Naive thymus-derived CD8-positive, alpha-beta T cell (primary cell): ENCODE data around the gene NCK2. TPM values are rescaled to one million over a fixed set of nuclear protein-coding genes. Genes with fewer than 3 reads are reported as not detected.

Source experiments
- ATAC-seq, 2 donors: fragments of 150-1000 bp; cut with Tn5 transposase in 1 of 2; sonication (Bioruptor Pico), chemical (Tn5 transposase) in 1 of 2; 1 replicate in 1 of 2; 2 replicates in 1 of 2; pipeline ENCODE4 v1.10.0; 2021; ENCODE audit warnings: mild to moderate bottlenecking in 2 of 2, moderate library complexity in 2 of 2
- POLR2A ChIA-PET: fragments of 350-600 bp; sonication (Branson Sonifier 250); formaldehyde crosslinking; loops from one replicate; lab custom pipeline; 2021; ENCODE audit warnings: antibody characterized with exemption; lab: Charles Lee
- DNase-seq, 10 donors: peaks; one replicate each; pipeline versions ENCODE4 v3.0.0 to v3.0.0-alpha.2; 2020 to 2022
- H3K27ac Mint-ChIP-seq, 10 donors: one replicate each; pipeline ENCODE4 v1.8.0; 2020 to 2022; ENCODE audit warnings: mild to moderate bottlenecking in 10 of 10, mixed read lengths in 10 of 10, moderate library complexity in 4 of 10, inconsistent platforms in 1 of 10
- H3K27me3 Mint-ChIP-seq, 5 donors: one replicate each; pipeline ENCODE4 v1.8.0; 2021 to 2022; ENCODE audit warnings: mixed read lengths in 5 of 5
- H3K36me3 Mint-ChIP-seq, 3 donors: one replicate each; pipeline ENCODE4 v1.8.0; 2020 to 2022; ENCODE audit warnings: mixed read lengths in 3 of 3, mild to moderate bottlenecking in 2 of 3, inconsistent platforms in 1 of 3
- H3K4me1 Mint-ChIP-seq, 4 donors: one replicate each; pipeline ENCODE4 v1.8.0; 2021 to 2022; ENCODE audit warnings: mixed read lengths in 4 of 4
- H3K4me3 Mint-ChIP-seq, 10 donors: one replicate each; pipeline ENCODE4 v1.8.0; 2020 to 2022; ENCODE audit warnings: mild to moderate bottlenecking in 10 of 10, mixed read lengths in 10 of 10, moderate library complexity in 6 of 10, inconsistent platforms in 1 of 10
- H3K9me3 Mint-ChIP-seq, 9 donors: one replicate each; pipeline ENCODE4 v1.8.0; 2020 to 2022; ENCODE audit warnings: mixed read lengths in 9 of 9, mild to moderate bottlenecking in 3 of 9, inconsistent platforms in 1 of 9, moderate library complexity in 1 of 9
- polyA plus RNA-seq, 3 donors: library from polyadenylated mRNA; unstranded; fragments of 300-500 nt; fragmentation: Illumina TruSeq; gene quantifications; one replicate each; pipeline ENCODE4 v1.2.3, GENCODE V29; 2021
- total RNA-seq, 8 experiments: library from RNA in 2 of 8; stranded (reverse) in 2 of 8; gene quantifications; one replicate each; pipeline ENCODE4 v1.2.3 and lab custom pipeline; 2021 to 2026

The NCK2 gene
- total and polyA plus RNA-seq, 5 experiments from 2014 or later = 36.6 to 124 (median 110) TPM

DNA sequence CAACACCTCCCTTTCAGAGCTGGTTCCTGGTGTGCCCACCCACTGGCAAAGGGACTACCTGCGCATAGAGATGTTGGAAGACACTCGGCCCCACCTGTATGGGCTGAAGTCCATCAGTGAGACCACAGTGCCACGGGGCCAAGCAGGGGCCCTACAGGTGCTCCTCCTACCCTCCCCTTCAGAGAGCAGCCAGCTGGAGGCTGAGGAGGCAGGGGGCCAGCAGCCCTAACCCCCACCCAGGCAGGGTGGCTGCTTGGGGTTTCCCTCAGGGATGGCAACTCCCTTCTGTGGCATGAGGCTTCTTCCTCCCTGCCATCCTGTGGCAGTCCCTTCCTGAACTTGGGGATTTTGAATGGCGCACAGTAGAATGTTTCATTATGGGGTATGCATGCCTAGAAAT, 125.3 kb downstream of the NCK2 start:
- no peaks in the 10 kb centered on the region for H3K27me3 Mint-ChIP-seq
- ATAC-seq (no peak), DNase-seq (no peak)
- no peaks in the 10 kb centered on the region for H3K9me3 Mint-ChIP-seq
- H3K36me3 Mint-ChIP-seq = peaks cover 0 to 50% (median 7%) of the 10 kb centered on the region in 3 donors
- H3K4me3 Mint-ChIP-seq = peak overlapping the region in 2 of 10 donors; percentile 61 to 64
- peaks cover 50 to 98% (median 91%) of the 10 kb centered on the region in 4 donors for H3K4me1 Mint-ChIP-seq
- H3K27ac Mint-ChIP-seq = peak overlapping the region in 8 of 10 donors; percentile 31 to 93 (median 72)
- POLR2A ChIA-PET = no interaction called here

DNA sequence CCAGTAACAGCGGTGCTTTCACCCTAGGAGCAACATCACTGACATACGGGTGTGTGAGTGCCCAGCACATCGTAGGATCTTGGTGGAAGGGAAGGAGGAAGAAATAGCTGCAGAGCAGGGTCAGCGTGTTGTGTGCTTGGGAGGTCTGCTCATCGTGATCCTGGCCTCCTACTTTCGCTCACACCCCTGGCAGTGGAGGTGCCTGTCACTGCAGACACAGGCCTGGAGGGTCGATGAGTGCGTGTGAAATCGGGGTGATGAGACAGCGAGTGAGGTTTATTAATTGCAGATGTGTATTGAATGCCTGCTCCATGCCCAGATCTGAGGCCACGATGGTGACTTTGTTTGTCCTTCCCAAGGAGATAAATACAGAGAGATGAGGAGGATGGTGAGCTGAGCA, 126.1 kb downstream of the NCK2 start:
- DNase-seq = no peak
- Mint-ChIP-seq H3K27ac (peak overlapping the region in 9 of 10 donors; percentile 27 to 93 (median 61)), H3K4me3 (peak overlapping the region in 8 of 10 donors; percentile 12 to 74 (median 52)), H3K27me3 (no peaks in the 10 kb centered on the region), H3K36me3 (peaks cover 0 to 57% (median 7%) of the 10 kb centered on the region in 3 donors), H3K4me1 (peaks cover 52 to 98% (median 93%) of the 10 kb centered on the region in 4 donors), H3K9me3 (no peaks in the 10 kb centered on the region)
- POLR2A ChIA-PET = interaction anchor here (1.6 kb wide), 2 partner anchors 13 to 125 kb away, joined by 3 to 4 read pairs; no protein-coding TSS in a partner anchor
- ATAC-seq = no peak

DNA sequence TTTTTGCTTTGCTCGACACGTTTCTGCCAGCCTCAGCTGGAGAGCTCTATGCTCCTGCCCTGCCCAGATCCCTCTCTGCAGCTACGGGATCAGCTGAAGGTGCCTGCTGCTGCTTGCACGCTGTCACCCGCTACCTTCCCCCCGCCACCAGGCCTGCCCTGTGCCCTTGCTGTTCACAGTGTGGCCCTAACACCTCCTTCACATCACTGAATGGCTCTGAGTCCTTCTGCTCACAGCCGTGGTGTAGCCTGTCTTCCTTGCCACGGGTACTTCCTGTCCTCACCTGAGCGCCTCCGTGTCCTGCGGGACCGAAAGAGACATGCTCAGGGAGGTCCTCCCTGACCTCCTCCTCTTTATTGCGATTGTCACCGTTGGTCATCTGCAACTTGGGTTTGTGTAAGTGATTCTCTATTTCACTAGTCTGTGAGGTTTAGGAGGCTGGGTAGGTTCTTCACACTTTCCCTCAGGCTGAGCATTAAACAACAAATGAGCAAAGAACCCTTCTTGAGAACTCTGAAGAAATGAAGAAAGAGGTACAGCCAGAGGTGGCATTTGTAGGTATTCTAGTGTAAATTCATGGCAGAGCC, 127.5 kb downstream of the NCK2 start:
- ATAC-seq (peak; percentile 59 to 76), DNase-seq (peak in 2 of 10 donors; percentile 14 to 27)
- Mint-ChIP-seq H3K4me3 (peak overlapping the region in 9 of 10 donors; percentile 2 to 87 (median 71)), H3K27me3 (no peaks in the 10 kb centered on the region), H3K9me3 (no peaks in the 10 kb centered on the region), H3K36me3 (peaks cover 0 to 64% (median 10%) of the 10 kb centered on the region in 3 donors), H3K4me1 (peaks cover 59 to 99% (median 97%) of the 10 kb centered on the region in 4 donors), H3K27ac (peak overlapping the region; percentile 82 to 93 (median 88))
- POLR2A ChIA-PET = interaction anchor here (0.7 to 1.6 kb wide), 3 partner anchors 11 to 126 kb away, joined by 3 to 5 read pairs (median 4); no protein-coding TSS in a partner anchor

DNA sequence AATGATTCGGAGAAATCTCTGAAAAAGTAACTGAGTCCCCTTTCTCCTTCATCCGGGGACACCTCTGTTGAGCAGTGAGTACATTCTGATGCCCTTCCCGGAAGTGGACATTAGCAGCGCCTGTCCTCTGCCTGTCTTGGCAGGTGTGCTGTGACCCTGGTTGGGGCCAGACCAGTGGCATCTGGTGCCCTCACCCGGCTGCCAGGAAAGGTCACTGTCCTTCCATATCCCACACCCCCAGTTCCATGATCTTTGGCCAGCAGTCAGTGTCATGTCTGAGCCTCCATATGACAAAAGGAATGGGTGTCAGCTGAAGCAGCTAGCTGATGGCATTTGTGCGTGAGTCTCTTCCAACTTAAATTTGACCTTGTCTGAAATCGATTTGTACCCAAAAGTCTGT, 128.1 kb downstream of the NCK2 start:
- Mint-ChIP-seq H3K36me3 (peaks cover 0 to 63% (median 10%) of the 10 kb centered on the region in 3 donors), H3K9me3 (no peaks in the 10 kb centered on the region), H3K4me1 (peaks cover 60 to 99% (median 97%) of the 10 kb centered on the region in 4 donors), H3K27ac (peak overlapping the region; percentile 66 to 93 (median 86)), H3K27me3 (no peaks in the 10 kb centered on the region), H3K4me3 (peak overlapping the region in 9 of 10 donors; percentile 32 to 87 (median 71))
- POLR2A ChIA-PET = no interaction called here
- DNase-seq = no peak
- no peak for ATAC-seq

DNA sequence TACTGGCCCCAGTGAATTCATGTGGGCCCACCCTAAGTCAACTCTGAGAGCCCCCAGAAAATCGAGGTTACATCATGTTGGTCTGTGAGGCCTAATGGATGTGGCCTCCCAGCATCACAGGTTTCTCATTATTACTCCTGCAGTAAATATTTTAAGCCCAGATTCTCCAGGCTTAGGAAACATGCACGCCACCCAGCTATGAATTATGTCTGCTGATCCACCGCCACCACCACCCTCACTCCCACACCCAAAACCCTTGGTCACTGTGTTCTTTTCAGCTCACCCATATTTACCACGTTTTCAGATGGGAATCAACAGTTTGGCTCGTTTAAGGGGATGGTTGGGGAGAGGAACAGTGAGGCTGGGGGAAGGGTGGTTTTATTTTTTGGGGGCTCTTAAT, 128.6 kb downstream of the NCK2 start:
- H3K9me3 Mint-ChIP-seq = no peaks in the 10 kb centered on the region
- peak overlapping the region in 8 of 10 donors; percentile 48 to 87 (median 70) for H3K4me3 Mint-ChIP-seq
- POLR2A ChIA-PET = no interaction called here
- DNase-seq (no peak), ATAC-seq (no peak)
- peaks cover 3 to 62% (median 10%) of the 10 kb centered on the region in 3 donors for H3K36me3 Mint-ChIP-seq
- no peaks in the 10 kb centered on the region for H3K27me3 Mint-ChIP-seq
- peak overlapping the region; percentile 66 to 93 (median 86) for H3K27ac Mint-ChIP-seq
- peaks cover 60 to 99% (median 97%) of the 10 kb centered on the region in 4 donors for H3K4me1 Mint-ChIP-seq

DNA sequence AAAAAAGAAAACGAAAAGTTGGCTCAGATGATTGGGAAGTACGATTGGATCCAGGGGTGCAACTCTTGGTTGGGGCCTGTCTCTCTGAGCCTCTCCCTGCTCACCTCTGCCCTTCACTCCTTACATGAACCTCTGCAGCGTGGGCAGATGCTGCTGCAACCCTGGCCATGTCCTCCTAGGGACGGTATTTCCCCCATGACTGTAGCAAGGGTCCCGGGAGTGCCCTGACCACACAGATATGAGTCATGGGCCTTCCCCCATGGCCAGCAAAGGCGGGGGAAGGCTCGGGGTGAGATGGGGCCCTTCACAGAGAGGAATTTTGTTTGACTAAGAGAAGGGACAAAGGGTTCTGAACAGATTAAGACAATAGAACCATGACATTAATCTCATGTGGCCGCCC, 129.0 kb downstream of the NCK2 start:
- DNase-seq (peak in 1 of 10 donors; percentile 16), ATAC-seq (peak; percentile 39 to 58)
- no peaks in the 10 kb centered on the region for H3K27me3 Mint-ChIP-seq
- no peaks in the 10 kb centered on the region for H3K9me3 Mint-ChIP-seq
- H3K4me1 Mint-ChIP-seq = peaks cover 59 to 99% (median 97%) of the 10 kb centered on the region in 4 donors
- peak overlapping the region in 9 of 10 donors; percentile 22 to 87 (median 70) for H3K4me3 Mint-ChIP-seq
- POLR2A ChIA-PET = no interaction called here
- peaks cover 6 to 62% (median 14%) of the 10 kb centered on the region in 3 donors for H3K36me3 Mint-ChIP-seq
- H3K27ac Mint-ChIP-seq = peak overlapping the region; percentile 66 to 93 (median 86)

DNA sequence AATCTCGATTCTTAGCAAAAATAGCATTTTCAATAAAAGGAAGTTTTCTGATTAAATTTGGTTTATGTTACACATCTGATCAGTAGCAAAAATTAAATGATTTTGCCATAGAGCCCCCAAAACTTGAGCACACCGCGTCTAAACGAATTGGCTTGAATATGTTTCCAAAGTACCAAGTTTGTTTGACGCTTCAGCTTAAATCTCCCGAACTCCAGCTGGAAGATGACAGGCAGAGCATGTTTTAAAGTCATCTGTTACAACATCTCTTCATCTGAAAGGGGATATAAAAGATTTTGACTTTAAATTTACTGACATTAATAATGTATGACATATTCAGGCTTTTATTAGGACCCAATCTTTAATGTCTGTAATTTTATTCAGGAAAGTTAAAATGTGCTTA, 129.8 kb downstream of the NCK2 start:
- POLR2A ChIA-PET = interaction anchor here (1.4 to 1.5 kb wide), 2 partner anchors 10 to 71 kb away, joined by 3 to 6 read pairs; no protein-coding TSS in a partner anchor
- Mint-ChIP-seq H3K27me3 (no peaks in the 10 kb centered on the region), H3K27ac (peak overlapping the region in 8 of 10 donors; percentile 11 to 93 (median 64)), H3K9me3 (no peaks in the 10 kb centered on the region), H3K4me3 (peak overlapping the region in 2 of 10 donors; percentile 36 to 71), H3K4me1 (peaks cover 59 to 98% (median 97%) of the 10 kb centered on the region in 4 donors), H3K36me3 (peaks cover 6 to 64% (median 21%) of the 10 kb centered on the region in 3 donors)
- ATAC-seq = no peak
- no peak for DNase-seq

DNA sequence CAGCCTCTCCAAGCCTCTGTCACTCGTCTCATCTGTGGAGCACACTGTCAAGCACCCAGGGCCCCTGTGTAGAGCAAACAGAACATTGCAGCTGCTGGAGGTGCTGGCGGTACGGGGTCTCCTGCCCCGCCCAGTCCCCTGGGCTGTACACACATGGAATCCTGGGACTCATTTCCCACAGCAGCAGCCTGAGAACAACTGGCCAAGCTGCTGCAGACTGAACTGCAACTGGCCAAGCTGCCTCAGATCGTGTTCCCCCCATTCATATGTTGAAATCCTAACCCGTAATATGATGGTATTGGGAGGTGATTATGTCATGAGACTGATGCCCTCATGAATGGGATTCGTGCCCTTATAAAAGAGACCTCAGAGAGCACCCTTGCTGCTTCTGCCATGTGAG, 130.5 kb downstream of the NCK2 start:
- H3K27me3 Mint-ChIP-seq = no peaks in the 10 kb centered on the region
- POLR2A ChIA-PET = interaction anchor here (1.4 to 1.5 kb wide), 2 partner anchors 9 to 71 kb away, joined by 3 to 6 read pairs; no protein-coding TSS in a partner anchor
- ATAC-seq = no peak
- H3K27ac Mint-ChIP-seq = peak overlapping the region; percentile 67 to 93 (median 80)
- peaks cover 6 to 63% (median 26%) of the 10 kb centered on the region in 3 donors for H3K36me3 Mint-ChIP-seq
- H3K4me3 Mint-ChIP-seq = peak overlapping the region in 6 of 10 donors; percentile 6 to 45 (median 23)
- H3K9me3 Mint-ChIP-seq = no peaks in the 10 kb centered on the region
- peaks cover 57 to 99% (median 96%) of the 10 kb centered on the region in 4 donors for H3K4me1 Mint-ChIP-seq
- no peak for DNase-seq

DNA sequence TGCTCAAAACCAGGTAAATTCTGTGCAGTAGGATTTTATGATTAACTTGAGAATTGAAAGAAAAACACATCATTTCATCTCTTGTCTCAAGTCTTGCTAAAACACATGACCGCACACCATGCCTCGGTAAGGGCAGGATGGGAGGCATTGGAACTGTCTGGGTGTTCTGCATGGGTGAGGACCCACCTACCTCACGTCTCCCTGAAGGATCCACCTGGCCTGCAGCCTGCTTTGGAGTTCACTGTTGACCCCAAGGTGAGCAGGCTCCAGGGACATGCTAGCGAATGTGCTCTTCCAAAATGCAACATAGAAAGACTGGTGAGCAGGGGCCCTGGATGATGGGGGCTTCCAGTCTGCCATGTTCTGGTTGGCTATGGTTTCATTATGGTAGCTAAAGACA, 131.5 kb downstream of the NCK2 start:
- Mint-ChIP-seq H3K27me3 (no peaks in the 10 kb centered on the region), H3K4me1 (peaks cover 50 to 96% (median 91%) of the 10 kb centered on the region in 4 donors)

DNA sequence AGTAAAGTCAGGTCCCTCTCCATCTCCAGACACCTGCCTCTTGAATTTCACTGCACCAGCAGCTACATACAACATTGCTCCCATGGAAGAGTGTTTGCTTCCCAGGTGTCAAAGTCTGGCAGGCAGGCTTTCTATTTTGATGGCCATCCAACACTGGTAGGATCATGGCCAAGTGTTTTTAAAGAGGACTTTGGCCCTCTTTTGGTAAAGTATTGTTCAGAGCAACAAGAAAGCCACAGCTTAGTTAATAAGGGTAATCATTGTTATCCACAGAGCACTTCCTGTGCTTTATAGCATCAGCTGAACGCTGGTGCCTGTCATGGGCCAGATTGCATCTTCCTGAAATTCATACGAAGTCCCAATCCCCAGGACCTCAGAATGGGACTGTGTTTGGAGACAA, 133.2 kb downstream of the NCK2 start:
- peaks cover 46 to 91% (median 86%) of the 10 kb centered on the region in 4 donors for H3K4me1 Mint-ChIP-seq

More for the DNA sequence above, 131.5 kb downstream of the NCK2 start:
- H3K36me3 Mint-ChIP-seq = peaks cover 6 to 63% (median 25%) of the 10 kb centered on the region in 3 donors
- H3K9me3 Mint-ChIP-seq = peaks cover 0 to 2% (median 0%) of the 10 kb centered on the region in 9 donors
- DNase-seq = no peak
- no peak for ATAC-seq
- H3K4me3 Mint-ChIP-seq = peak overlapping the region in 5 of 10 donors; percentile 15 to 59 (median 32)
- peak overlapping the region; percentile 22 to 93 (median 86) for H3K27ac Mint-ChIP-seq
- POLR2A ChIA-PET = no interaction called here

DNA sequence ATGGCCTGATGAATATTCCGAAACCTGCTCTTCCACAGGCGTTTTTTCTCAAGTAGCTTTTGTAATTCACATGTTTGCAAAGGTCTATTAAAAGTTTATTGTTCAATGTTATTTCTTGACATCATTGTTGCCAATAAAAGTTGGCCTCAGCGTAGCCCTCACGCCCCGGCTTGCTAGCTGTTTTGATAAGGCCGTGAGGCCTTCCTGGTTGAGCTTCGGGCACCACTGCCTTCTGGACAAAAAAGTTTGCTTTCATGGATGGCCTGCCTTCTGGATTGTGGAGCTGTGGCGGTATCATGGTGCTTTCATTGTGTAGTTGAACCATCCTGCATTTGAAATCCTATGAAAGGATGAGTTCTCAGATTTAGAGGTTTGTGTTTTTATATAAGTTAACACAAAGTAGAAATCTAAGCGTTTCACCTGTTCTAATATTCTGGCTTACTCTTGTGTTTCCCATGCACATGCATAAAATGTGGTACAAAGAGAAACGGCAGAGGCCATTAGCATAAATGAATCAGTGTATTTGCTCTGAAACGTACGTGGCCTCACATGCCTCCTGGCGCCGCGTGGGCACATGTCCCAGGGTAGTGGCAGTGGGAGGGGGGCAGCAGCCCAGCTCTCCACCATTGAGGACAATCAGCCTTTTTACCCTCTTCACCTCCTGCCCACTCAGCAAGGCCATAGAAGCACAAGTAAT, 134.5 kb downstream of the NCK2 start:
- ATAC-seq = no peak
- peak overlapping the region in 1 of 10 donors; percentile 4 for H3K4me3 Mint-ChIP-seq
- H3K36me3 Mint-ChIP-seq = peaks cover 11 to 79% (median 42%) of the 10 kb centered on the region in 3 donors

More for the DNA sequence above, 133.2 kb downstream of the NCK2 start:
- ATAC-seq (peak in 1 of 2 donors; percentile 47), DNase-seq (no peak)
- Mint-ChIP-seq H3K4me3 (peak overlapping the region in 8 of 10 donors; percentile 14 to 75 (median 46)), H3K9me3 (peaks cover 0 to 4% (median 0%) of the 10 kb centered on the region in 9 donors), H3K27ac (peak overlapping the region; percentile 85 to 93 (median 89)), H3K36me3 (peaks cover 11 to 71% (median 41%) of the 10 kb centered on the region in 3 donors), H3K27me3 (no peaks in the 10 kb centered on the region)
- POLR2A ChIA-PET = interaction anchor here (1.6 kb wide), 1 partner anchor 88 kb away, joined by 3 read pairs; no protein-coding TSS in a partner anchor

DNA sequence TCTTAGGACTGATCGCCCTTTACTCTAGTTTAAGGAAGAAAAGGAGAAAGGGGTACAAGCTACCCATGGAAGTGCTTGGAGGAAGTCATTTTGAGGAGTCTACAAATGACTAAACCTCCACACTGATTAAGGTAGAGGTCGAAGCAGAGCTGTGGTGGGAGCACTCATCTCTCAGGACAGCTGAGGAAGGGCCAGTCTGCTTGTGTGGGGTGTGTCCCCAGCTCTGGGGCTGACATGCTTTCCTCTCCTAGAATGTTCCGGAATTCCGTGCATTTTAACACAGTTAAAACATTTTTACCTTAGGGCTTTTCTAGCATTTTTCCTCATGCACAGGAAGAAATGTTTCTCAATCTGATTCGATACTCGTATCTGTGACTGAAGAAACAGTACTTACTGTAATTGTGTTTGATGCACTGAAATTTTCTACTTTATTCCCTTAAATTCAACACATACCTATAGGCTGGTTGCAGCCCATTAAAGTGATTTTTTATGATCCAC, 135.1 kb downstream of the NCK2 start:
- POLR2A ChIA-PET = interaction anchor here (0.6 kb wide), 1 partner anchor 310 kb away, joined by 5 read pairs; no protein-coding TSS in a partner anchor
- Mint-ChIP-seq H3K4me3 (no peak overlapping the region), H3K4me1 (peaks cover 56 to 91% (median 86%) of the 10 kb centered on the region in 4 donors), H3K9me3 (peaks cover 0 to 4% (median 0%) of the 10 kb centered on the region in 9 donors), H3K27ac (peak overlapping the region; percentile 33 to 93 (median 82)), H3K36me3 (peaks cover 11 to 85% (median 42%) of the 10 kb centered on the region in 3 donors), H3K27me3 (no peaks in the 10 kb centered on the region)
- DNase-seq (no peak), ATAC-seq (no peak)

More for the DNA sequence above, 134.5 kb downstream of the NCK2 start:
- Mint-ChIP-seq H3K27ac (peak overlapping the region; percentile 38 to 93 (median 82)), H3K27me3 (no peaks in the 10 kb centered on the region), H3K9me3 (peaks cover 0 to 4% (median 0%) of the 10 kb centered on the region in 9 donors), H3K4me1 (peaks cover 50 to 91% (median 86%) of the 10 kb centered on the region in 4 donors)
- no peak for DNase-seq
- POLR2A ChIA-PET = interaction anchor here (0.6 to 1.6 kb wide), 3 partner anchors 89 to 311 kb away, joined by 3 to 5 read pairs (median 5); no protein-coding TSS in a partner anchor
